ENCODE measurements around the gene RFC4. TPM values are rescaled to one million over a fixed set of nuclear protein-coding genes. Genes with fewer than 3 reads are reported as not detected.

RFC4 gene
- total and polyA plus RNA-seq, 2 of the 13 experiments (the other 11 are each of a cell fraction or from before 2014, with no cell fraction given), result 18.5 to 103 TPM

DNA sequence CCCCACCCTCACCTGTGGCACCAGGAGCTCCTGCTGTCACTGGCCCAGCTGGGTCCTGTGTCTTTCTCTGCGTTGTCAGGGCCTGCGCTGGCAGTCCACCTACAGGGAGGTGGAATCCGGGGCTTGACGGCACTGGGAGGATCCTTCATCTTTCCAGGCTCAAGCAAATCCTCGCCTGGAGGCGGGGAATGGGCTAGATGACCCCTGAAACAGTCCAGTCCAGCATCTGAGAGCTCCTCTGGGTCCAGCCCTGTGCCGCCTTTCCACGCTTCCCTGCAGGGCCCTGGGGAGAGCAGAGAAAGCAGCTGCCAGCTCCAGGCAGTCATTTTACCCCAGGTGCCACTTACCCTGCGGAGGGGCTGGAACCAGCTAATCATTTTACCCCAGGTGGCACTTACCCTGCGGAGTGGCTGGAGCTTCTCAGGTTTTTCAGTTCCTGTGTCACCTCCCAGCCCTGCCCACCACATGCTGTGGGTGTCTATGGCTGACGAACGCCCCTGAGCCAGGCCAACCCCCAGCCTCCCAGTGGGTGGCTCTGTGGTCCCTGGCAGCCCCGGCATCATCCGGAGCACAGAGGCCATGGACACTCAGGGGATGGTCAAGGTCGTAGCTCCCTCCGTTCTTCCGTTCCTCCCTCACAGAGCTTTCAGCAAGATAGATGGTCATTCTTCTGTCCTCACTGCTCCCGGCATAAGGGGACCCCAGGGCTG is 18.3 kb upstream of the RFC4 start (continued):
- TF ChIP-seq, protein P1, sequence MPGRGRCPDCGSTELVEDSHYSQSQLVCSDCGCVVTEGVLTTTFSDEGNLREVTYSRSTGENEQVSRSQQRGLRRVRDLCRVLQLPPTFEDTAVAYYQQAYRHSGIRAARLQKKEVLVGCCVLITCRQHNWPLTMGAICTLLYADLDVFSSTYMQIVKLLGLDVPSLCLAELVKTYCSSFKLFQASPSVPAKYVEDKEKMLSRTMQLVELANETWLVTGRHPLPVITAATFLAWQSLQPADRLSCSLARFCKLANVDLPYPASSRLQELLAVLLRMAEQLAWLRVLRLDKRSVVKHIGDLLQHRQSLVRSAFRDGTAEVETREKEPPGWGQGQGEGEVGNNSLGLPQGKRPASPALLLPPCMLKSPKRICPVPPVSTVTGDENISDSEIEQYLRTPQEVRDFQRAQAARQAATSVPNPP (CRISPR knock-in tag; IDR thresholded peaks at IDR 0.05), result no peak
- TF ChIP-seq HMGXB3 (CRISPR knock-in tag; IDR thresholded peaks at IDR 0.05; ENCODE audit: borderline replicate concordance), result no peak
- no peak; the same call in 1 of the 2 replicates for TF ChIP-seq ZNF501 (CRISPR knock-in tag; IDR thresholded peaks at IDR 0.05)
- TF ChIP-seq CENPT (CRISPR knock-in tag; IDR thresholded peaks at IDR 0.05; ENCODE audit: low read depth), result no peak
- TF ChIP-seq, protein P2, sequence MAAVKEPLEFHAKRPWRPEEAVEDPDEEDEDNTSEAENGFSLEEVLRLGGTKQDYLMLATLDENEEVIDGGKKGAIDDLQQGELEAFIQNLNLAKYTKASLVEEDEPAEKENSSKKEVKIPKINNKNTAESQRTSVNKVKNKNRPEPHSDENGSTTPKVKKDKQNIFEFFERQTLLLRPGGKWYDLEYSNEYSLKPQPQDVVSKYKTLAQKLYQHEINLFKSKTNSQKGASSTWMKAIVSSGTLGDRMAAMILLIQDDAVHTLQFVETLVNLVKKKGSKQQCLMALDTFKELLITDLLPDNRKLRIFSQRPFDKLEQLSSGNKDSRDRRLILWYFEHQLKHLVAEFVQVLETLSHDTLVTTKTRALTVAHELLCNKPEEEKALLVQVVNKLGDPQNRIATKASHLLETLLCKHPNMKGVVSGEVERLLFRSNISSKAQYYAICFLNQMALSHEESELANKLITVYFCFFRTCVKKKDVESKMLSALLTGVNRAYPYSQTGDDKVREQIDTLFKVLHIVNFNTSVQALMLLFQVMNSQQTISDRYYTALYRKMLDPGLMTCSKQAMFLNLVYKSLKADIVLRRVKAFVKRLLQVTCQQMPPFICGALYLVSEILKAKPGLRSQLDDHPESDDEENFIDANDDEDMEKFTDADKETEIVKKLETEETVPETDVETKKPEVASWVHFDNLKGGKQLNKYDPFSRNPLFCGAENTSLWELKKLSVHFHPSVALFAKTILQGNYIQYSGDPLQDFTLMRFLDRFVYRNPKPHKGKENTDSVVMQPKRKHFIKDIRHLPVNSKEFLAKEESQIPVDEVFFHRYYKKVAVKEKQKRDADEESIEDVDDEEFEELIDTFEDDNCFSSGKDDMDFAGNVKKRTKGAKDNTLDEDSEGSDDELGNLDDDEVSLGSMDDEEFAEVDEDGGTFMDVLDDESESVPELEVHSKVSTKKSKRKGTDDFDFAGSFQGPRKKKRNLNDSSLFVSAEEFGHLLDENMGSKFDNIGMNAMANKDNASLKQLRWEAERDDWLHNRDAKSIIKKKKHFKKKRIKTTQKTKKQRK (IDR thresholded peaks at IDR 0.05; ENCODE audit: low read length), result no peak
- no peak for TF ChIP-seq ZHX2 (IDR thresholded peaks at IDR 0.05; ENCODE audit: low read depth)
- TF ChIP-seq ZHX2 (CRISPR knock-in tag; IDR thresholded peaks at IDR 0.05; ENCODE audit: borderline replicate concordance), result no peak
- TF ChIP-seq SP4 (CRISPR knock-in tag; IDR thresholded peaks at IDR 0.05), result 0 out of 2 replicates have a peak, but pooled peaks have one; percentile 36
- TF ChIP-seq SOX6 (IDR thresholded peaks at IDR 0.05), result no peak
- no peak for TF ChIP-seq SOX6 (CRISPR knock-in tag; IDR thresholded peaks at IDR 0.05)
- no peak for TF ChIP-seq BRCA1 (CRISPR knock-in tag; IDR thresholded peaks at IDR 0.05)
- peak; percentile 49; the same call in 1 of the 2 replicates for TF ChIP-seq ETV5 (CRISPR knock-in tag; IDR thresholded peaks at IDR 0.05; ENCODE audit: borderline replicate concordance)
- no peak for TF ChIP-seq CHD4 (IDR thresholded peaks at IDR 0.05; ENCODE audit: borderline replicate concordance, low read length)
- no peak for TF ChIP-seq ZNF883 (CRISPR knock-in tag; IDR thresholded peaks at IDR 0.05; ENCODE audit: not compliant biosample characterization)

All from HepG2 (cell line).